ENCODE results near the gene PDGFA.

PDGFA gene

GRCh38 chr7:555551-556160 lies 36.0 kb upstream of the PDGFA start:
- TF ChIP-seq TCF12 (IDR thresholded peaks at IDR 0.05; ENCODE audit: low read depth) (no peak), EGR1 (IDR thresholded peaks at IDR 0.05) (no peak), EP300 (IDR thresholded peaks at IDR 0.05; ENCODE audit: borderline replicate concordance) (no peak), FOXM1 (IDR thresholded peaks at IDR 0.05; ENCODE audit: borderline replicate concordance, low read depth) (no peak), MAX (IDR thresholded peaks at IDR 0.05) (no peak), CREB1 (IDR thresholded peaks at IDR 0.05; ENCODE audit: low read depth) (no peak), USF1 (IDR thresholded peaks at IDR 0.05) (no peak), ZBTB7A (IDR thresholded peaks at IDR 0.05; ENCODE audit: low read depth) (no peak), NFIC (IDR thresholded peaks at IDR 0.05) (no peak), REST (IDR thresholded peaks at IDR 0.05; ENCODE audit: low read depth) (no peak), TEAD4 (IDR thresholded peaks at IDR 0.05) (no peak), CEBPB (IDR thresholded peaks at IDR 0.05) (no peak), RAD21 (IDR thresholded peaks at IDR 0.05; ENCODE audit: low read depth) (no peak), YY1 (IDR thresholded peaks at IDR 0.05; ENCODE audit: low read depth) (no peak), TAF1 (IDR thresholded peaks at IDR 0.05; ENCODE audit: low read depth) (no peak)

- no peak for TF ChIP-seq MAX (IDR thresholded peaks at IDR 0.05)
- TF ChIP-seq NFIC (IDR thresholded peaks at IDR 0.05) = no peak
- TF ChIP-seq CEBPB (IDR thresholded peaks at IDR 0.05) = no peak
- no peak for TF ChIP-seq YY1 (IDR thresholded peaks at IDR 0.05; ENCODE audit: low read depth)
- no peak for TF ChIP-seq USF1 (IDR thresholded peaks at IDR 0.05)
- no peak for TF ChIP-seq ZBTB7A (IDR thresholded peaks at IDR 0.05; ENCODE audit: low read depth)
- TF ChIP-seq EGR1 (IDR thresholded peaks at IDR 0.05) = no peak
- no peak for TF ChIP-seq TAF1 (IDR thresholded peaks at IDR 0.05; ENCODE audit: low read depth)
- no peak for TF ChIP-seq TEAD4 (IDR thresholded peaks at IDR 0.05)
- no peak for TF ChIP-seq TCF12 (IDR thresholded peaks at IDR 0.05; ENCODE audit: low read depth)
These were observed 34.0 kb upstream of the PDGFA start for GRCh38 chr7:553636-554111.

GRCh38 chr7:552868-553635 lies 33.4 kb upstream of the PDGFA start:
- TF ChIP-seq YY1 (IDR thresholded peaks at IDR 0.05; ENCODE audit: low read depth) (no peak), EGR1 (IDR thresholded peaks at IDR 0.05) (no peak), REST (IDR thresholded peaks at IDR 0.05; ENCODE audit: low read depth) (no peak), CEBPB (IDR thresholded peaks at IDR 0.05) (no peak), EP300 (IDR thresholded peaks at IDR 0.05; ENCODE audit: borderline replicate concordance) (no peak), NFIC (IDR thresholded peaks at IDR 0.05) (no peak), FOXM1 (IDR thresholded peaks at IDR 0.05; ENCODE audit: borderline replicate concordance, low read depth) (no peak), CREB1 (IDR thresholded peaks at IDR 0.05; ENCODE audit: low read depth) (no peak), USF1 (IDR thresholded peaks at IDR 0.05) (no peak), TCF12 (IDR thresholded peaks at IDR 0.05; ENCODE audit: low read depth) (no peak), TAF1 (IDR thresholded peaks at IDR 0.05; ENCODE audit: low read depth) (no peak), RAD21 (IDR thresholded peaks at IDR 0.05; ENCODE audit: low read depth) (no peak), TEAD4 (IDR thresholded peaks at IDR 0.05) (no peak), MAX (IDR thresholded peaks at IDR 0.05) (no peak), ZBTB7A (IDR thresholded peaks at IDR 0.05; ENCODE audit: low read depth) (no peak)

GRCh38 chr7:550881-551614 lies 31.4 kb upstream of the PDGFA start:
- TF ChIP-seq EGR1 (IDR thresholded peaks at IDR 0.05) (no peak), RAD21 (IDR thresholded peaks at IDR 0.05; ENCODE audit: low read depth) (no peak), USF1 (IDR thresholded peaks at IDR 0.05) (no peak)

Measured in Ishikawa (cell line).